ENCODE results near the gene ZNF324B. TPM values are rescaled to one million over a fixed set of nuclear protein-coding genes. Genes with fewer than 3 reads are reported as not detected.

The ZNF324B gene
- total and polyA plus RNA-seq, 10 of the 15 experiments (the other 5 are each of a cell fraction or from before 2014, with no cell fraction given), result 0.11 to 12.8 (median 4.0) TPM

GRCh38 chr19:58466760-58467589, 15.6 kb downstream of the ZNF324B start, which contains the start of gene ZNF324 (continued):
- TF ChIP-seq EGR1 (IDR thresholded peaks at IDR 0.05; ENCODE audit: borderline replicate concordance in 1 of 2, low read depth in 2 of 2, low read length in 2 of 2) (peak in 1 of 2 experiments; percentile 57; a peak in 1 of 3 replicates), LARP7 (IDR thresholded peaks at IDR 0.05) (peak; percentile 48; the same call in 1 of the 2 replicates), ZBED1 (IDR thresholded peaks at IDR 0.05; ENCODE audit: borderline replicate concordance) (no peak), EED (IDR thresholded peaks at IDR 0.05; ENCODE audit: low read depth) (no peak), MYC (IDR thresholded peaks at IDR 0.05; ENCODE audit: insufficient read depth, insufficient read length, insufficient replicate concordance, low read length, severe bottlenecking) (no peak), TCF12 (IDR thresholded peaks at IDR 0.05; ENCODE audit: low read depth, low read length) (0 out of 2 replicates have a peak, but pooled peaks have one; percentile 4), IRF4 (IDR thresholded peaks at IDR 0.05; ENCODE audit: low read depth, low read length) (no peak), CEBPZ (IDR thresholded peaks at IDR 0.05; ENCODE audit: low read depth, low read length) (no peak), SREBF1 (IDR thresholded peaks at IDR 0.05; ENCODE audit: low read length) (no peak; the same call in 1 of the 2 replicates), RAD51 (IDR thresholded peaks at IDR 0.05) (peak; percentile 98), RAD21 (IDR thresholded peaks at IDR 0.05; ENCODE audit: insufficient read depth, low read depth, low read length) (no peak), ZBTB11 (CRISPR knock-in tag; IDR thresholded peaks at IDR 0.05) (peak; percentile 34; the same call in 1 of the 2 replicates), MEF2B (IDR thresholded peaks at IDR 0.05; ENCODE audit: partially characterized antibody, poor library complexity, severe bottlenecking) (peak; percentile 39), TARDBP (IDR thresholded peaks at IDR 0.05; ENCODE audit: borderline replicate concordance) (peak; percentile 75; the same call in 1 of the 2 replicates)
- TF ChIP-seq, protein P1, sequence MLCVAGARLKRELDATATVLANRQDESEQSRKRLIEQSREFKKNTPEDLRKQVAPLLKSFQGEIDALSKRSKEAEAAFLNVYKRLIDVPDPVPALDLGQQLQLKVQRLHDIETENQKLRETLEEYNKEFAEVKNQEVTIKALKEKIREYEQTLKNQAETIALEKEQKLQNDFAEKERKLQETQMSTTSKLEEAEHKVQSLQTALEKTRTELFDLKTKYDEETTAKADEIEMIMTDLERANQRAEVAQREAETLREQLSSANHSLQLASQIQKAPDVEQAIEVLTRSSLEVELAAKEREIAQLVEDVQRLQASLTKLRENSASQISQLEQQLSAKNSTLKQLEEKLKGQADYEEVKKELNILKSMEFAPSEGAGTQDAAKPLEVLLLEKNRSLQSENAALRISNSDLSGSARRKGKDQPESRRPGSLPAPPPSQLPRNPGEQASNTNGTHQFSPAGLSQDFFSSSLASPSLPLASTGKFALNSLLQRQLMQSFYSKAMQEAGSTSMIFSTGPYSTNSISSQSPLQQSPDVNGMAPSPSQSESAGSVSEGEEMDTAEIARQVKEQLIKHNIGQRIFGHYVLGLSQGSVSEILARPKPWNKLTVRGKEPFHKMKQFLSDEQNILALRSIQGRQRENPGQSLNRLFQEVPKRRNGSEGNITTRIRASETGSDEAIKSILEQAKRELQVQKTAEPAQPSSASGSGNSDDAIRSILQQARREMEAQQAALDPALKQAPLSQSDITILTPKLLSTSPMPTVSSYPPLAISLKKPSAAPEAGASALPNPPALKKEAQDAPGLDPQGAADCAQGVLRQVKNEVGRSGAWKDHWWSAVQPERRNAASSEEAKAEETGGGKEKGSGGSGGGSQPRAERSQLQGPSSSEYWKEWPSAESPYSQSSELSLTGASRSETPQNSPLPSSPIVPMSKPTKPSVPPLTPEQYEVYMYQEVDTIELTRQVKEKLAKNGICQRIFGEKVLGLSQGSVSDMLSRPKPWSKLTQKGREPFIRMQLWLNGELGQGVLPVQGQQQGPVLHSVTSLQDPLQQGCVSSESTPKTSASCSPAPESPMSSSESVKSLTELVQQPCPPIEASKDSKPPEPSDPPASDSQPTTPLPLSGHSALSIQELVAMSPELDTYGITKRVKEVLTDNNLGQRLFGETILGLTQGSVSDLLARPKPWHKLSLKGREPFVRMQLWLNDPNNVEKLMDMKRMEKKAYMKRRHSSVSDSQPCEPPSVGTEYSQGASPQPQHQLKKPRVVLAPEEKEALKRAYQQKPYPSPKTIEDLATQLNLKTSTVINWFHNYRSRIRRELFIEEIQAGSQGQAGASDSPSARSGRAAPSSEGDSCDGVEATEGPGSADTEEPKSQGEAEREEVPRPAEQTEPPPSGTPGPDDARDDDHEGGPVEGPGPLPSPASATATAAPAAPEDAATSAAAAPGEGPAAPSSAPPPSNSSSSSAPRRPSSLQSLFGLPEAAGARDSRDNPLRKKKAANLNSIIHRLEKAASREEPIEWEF (IDR thresholded peaks at IDR 0.05; ENCODE audit: insufficient replicate concordance, low read depth, low read length), result no peak
